Activated naive CD8-positive, alpha-beta T cell treated with anti-CD3 and anti-CD28 coated beads, Interleukin-2, amount 50 U/mL, for 24 hours (primary cell): ENCODE measurements around the gene DEGS2.

Experiments
- ATAC-seq: fragments of 150-1000 bp; cut with Tn5 transposase; one replicate; pipeline ENCODE4 v1.10.0; 2021
- DNase-seq: peaks from one replicate; pipeline ENCODE4 v3.0.0; 2021
- H3K27ac Mint-ChIP-seq: one replicate; pipeline ENCODE4 v1.8.0; 2021; ENCODE audit warnings: mild to moderate bottlenecking, mixed read lengths
- H3K27me3 Mint-ChIP-seq: one replicate; pipeline ENCODE4 v1.8.0; 2021; ENCODE audit warnings: mixed read lengths
- H3K36me3 Mint-ChIP-seq: one replicate; pipeline ENCODE4 v1.8.0; 2021; ENCODE audit warnings: low read depth, mixed read lengths
- H3K4me1 Mint-ChIP-seq: one replicate; pipeline ENCODE4 v1.8.0; 2021; ENCODE audit warnings: mixed read lengths
- H3K4me3 Mint-ChIP-seq: one replicate; pipeline ENCODE4 v1.8.0; 2021; ENCODE audit warnings: mild to moderate bottlenecking, moderate library complexity, mixed read lengths
- H3K9me3 Mint-ChIP-seq: one replicate; pipeline ENCODE4 v1.8.0; 2021; ENCODE audit warnings: mixed read lengths

Gene DEGS2

DNA sequence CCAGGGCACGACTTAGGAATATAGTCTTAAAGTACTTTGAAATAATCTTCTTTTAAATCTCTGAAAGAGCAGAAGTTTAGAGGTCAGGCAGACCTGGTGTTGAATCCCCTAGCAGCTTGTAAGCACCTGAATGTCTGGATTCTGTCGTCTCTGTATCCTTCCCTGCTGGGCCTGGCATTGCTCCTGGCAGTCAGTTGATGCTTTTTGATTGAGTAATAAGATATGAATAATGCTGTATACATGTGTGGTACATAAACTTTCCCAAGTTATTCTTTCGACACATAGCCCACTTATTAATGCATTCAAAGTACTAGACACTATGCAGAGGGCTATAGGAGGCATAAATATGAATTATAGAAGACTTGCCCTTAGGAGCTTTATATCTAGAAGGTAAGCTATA, 62.8 kb downstream of the DEGS2 start:
- Mint-ChIP-seq H3K4me3 (no peak overlapping the region), H3K4me1 (peaks cover 83% of the 10 kb centered on the region), H3K36me3 (peaks cover 59% of the 10 kb centered on the region), H3K9me3 (no peaks in the 10 kb centered on the region), H3K27ac (peak overlapping the region; percentile 84), H3K27me3 (no peaks in the 10 kb centered on the region)
- ATAC-seq (no peak), DNase-seq (no peak)
